ENCODE data around the gene CAPN8.

DNA sequence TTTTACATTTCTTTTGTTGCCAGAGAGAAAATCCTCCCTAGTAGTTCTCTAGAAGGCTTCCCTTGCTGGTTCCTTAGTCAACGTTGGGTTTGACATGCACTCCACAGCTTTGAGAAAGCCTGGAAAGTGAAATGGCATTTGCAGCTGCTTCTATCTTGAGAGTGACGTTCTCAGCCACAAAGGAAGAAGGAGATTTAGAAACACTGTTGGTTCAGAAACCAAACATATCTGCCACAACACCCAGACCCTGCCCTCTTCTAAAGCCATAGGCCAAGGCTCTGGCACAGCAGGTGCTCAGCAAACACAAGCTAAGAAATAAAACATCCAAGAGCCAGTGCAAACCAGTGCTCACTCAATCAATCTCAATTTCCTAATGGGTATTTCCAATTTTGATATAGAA is 150.9 kb downstream of the CAPN8 start:
- TF ChIP-seq POLR2A (IDR thresholded peaks at IDR 0.05) = no peak
- TF ChIP-seq, protein P1, sequence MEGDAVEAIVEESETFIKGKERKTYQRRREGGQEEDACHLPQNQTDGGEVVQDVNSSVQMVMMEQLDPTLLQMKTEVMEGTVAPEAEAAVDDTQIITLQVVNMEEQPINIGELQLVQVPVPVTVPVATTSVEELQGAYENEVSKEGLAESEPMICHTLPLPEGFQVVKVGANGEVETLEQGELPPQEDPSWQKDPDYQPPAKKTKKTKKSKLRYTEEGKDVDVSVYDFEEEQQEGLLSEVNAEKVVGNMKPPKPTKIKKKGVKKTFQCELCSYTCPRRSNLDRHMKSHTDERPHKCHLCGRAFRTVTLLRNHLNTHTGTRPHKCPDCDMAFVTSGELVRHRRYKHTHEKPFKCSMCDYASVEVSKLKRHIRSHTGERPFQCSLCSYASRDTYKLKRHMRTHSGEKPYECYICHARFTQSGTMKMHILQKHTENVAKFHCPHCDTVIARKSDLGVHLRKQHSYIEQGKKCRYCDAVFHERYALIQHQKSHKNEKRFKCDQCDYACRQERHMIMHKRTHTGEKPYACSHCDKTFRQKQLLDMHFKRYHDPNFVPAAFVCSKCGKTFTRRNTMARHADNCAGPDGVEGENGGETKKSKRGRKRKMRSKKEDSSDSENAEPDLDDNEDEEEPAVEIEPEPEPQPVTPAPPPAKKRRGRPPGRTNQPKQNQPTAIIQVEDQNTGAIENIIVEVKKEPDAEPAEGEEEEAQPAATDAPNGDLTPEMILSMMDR (IDR thresholded peaks at IDR 0.05) = no peak
- no peak for TF ChIP-seq POLR2AphosphoS5 (IDR thresholded peaks at IDR 0.05)
- no peak for TF ChIP-seq EP300 (IDR thresholded peaks at IDR 0.05; ENCODE audit: low read depth)

All from transverse colon (tissue), 4 donors.